GM19035 (cell line): ENCODE measurements around the gene SLC25A24.
"Not testable (repeated sequence)": the region's sequence is repeated elsewhere in the genome, so short reads cannot be mapped to it uniquely, and the experiment has no call there.

ENCODE experiments used
- ATAC-seq: cut with Tn5 transposase; IDR thresholded peaks from one replicate; pipeline ENCODE4 v1.9.1; 2021; ENCODE audit not compliant: unreplicated experiment

Gene SLC25A24

GRCh38 chr1:108199201-108199691, 897 bp downstream of the SLC25A24 start:
- no peak for ATAC-seq

DNA sequence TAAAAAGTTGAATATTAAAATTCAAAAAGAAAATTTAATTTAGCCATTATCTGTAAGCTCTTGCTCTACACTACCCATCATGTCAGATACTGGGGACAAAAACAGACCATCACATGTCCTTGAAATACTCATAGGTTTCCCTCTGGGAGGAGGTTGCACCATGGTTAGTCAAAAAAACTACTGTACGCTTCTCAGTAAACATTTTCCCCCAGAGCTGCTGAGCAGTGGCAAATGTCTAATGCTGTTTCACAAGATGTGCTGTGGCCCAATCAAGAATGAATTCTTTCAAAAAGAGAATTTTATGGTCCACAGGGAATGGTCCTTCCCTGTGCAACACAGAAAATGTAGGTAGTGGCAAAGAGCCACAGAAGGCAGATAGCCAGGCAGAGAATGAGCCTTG, 6.1 kb downstream of the SLC25A24 start:
- ATAC-seq, result no peak

GRCh38 chr1:108193333-108193732, 6.8 kb downstream of the SLC25A24 start:
- no peak for ATAC-seq

DNA sequence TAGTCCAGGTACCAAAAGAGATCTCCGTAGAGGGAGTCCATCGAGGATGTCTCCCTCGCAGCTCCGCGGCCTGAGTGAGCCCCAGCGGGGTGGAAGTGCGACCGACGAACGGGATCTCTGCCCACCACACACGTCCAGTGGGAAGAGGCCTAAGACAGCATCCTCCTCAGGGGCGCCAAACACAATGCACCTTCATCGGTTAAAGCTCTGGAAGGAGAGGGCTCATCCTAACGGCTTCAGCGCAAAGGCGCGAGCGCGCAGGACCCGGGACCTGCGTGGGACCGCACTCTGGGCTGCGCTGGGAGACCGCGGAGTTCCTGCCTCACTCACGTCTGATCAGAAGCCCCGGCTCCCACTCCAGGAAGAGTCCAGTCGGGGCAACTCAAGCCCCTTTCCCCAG, 7.6 kb downstream of the SLC25A24 start:
- no peak for ATAC-seq

GRCh38 chr1:108190686-108191416, 9.3 kb downstream of the SLC25A24 start:
- no peak for ATAC-seq

DNA sequence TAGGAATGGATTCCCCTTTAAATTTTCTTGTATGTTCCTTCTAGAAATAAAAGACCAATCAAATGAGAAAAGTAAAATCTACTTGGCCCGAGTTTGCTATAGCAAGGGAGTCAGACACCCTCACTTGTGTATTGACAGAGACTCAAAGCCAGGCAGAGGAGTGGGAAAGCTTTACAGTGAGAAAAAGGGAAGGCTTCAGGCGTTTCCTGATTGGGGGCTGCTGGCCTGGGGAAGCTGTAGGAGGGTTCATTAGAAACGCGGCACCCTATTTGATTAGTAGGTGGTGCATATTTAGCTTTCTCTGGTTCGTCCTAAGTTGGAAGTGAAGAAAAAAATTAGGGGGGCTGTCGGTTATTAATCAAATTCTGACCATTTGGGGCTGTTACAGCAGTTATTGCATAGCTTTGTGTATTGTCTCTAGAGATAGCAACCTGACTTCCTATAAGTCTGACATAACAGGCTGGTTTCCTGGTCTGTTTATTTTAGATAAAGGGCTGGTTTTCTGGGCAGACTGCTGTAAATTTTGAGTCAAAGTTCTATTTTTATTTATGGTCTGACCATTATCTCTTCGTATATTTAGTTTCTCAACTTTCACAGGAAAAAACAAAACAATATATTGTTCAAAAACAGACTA, 10.0 kb downstream of the SLC25A24 start:
- no peak for ATAC-seq

- ATAC-seq, result no peak
Observed at GRCh38 chr1:108188801-108189200, 11.3 kb downstream of the SLC25A24 start.

GRCh38 chr1:108182959-108183700, 17.0 kb downstream of the SLC25A24 start:
- ATAC-seq, result no peak

DNA sequence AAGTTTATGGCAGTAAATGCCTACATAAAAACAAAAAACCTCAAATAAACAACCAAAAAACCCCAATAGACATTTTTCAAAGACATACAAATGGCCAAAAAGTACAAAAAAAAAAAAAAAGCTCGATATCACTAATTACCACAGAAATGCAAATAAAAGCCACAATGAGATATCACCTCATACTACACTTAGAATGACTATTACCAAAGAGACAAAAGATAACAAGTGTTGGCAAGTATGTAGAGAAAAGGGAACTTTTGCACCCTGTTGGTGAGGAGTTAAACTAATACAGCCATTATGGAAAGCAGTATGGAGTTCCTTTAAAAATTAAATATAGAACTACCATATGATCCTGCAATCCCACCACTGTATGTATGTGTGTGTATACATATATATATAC, 21.1 kb downstream of the SLC25A24 start:
- no peak for ATAC-seq

DNA sequence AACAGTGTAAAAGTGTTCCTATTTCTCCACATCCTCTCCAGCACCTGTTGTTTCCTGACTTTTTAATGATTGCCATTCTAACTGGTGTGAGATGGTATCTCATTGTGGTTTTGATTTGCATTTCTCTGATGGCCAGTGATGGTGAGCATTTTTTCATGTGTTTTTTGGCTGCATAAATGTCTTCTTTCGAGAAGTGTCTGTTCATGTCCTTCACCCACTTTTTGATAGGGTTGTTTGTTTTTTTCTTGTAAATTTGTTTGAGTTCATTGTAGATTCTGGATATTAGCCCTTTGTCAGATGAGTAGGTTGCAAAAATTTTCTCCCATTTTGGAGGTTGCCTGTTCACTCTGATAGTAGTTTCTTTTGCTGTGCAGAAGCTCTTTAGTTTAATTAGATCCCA, 37.7 kb downstream of the SLC25A24 start:
- not testable (repeated sequence) for ATAC-seq

DNA sequence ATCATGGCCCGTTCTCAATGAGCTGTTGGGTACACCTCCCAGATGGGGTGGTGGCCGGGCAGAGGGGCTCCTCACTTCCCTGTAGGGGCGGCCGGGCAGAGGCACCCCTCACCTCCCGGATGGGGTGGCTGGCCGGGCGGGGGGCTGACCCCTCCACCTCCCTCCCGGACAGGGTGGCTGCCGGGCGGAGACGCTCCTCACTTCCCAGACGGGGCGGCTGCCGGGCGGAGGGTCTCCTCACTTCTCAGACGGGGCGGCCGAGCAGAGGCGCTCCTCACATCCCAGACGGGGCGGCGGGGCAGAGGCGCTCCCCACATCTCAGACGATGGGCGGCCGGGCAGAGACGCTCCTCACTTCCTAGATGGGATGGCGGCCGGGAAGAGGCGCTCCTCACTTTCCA, 40.2 kb downstream of the SLC25A24 start:
- ATAC-seq, result not testable (repeated sequence)

GRCh38 chr1:108158893-108159453, 41.2 kb downstream of the SLC25A24 start:
- ATAC-seq, result no peak

DNA sequence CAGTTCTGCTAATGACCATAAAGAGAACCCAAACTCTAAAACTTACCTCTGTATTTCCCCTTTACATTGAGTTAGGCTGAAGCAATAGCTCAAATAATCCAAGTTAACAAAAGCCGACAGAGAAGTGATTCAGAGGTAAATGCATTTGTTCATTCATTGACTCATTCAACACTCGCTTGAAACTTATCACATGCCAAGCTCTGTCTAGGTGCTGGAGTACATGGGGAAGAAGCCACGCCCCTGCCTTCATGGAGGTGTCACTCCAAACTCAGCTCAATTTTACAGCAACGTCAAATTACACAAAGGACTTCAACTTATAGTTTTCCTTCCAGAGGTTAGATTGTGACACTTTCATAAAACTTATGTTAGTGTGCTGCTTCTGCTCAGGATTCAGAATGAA, 45.8 kb downstream of the SLC25A24 start:
- ATAC-seq, result no peak

- ATAC-seq, result no peak
Observed at GRCh38 chr1:108152782-108153222, 47.3 kb downstream of the SLC25A24 start.

DNA sequence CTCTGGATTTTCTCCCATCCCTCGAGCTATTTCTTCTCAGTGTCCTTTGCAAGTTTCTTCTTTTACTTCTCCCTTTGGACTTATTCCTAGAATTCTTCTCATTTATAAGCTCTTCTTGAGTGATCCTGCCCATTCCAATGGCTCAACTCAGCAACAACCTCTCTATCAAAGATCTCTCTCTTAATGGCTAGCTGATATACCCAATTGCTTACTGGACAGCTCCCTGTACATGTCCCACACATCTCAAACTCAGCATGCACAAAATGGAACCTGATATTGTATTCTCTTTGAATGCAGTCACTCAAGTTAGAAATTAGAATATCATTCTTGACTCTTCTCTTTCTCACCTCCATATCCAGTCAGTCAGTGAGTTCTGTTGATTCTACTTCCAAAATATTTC, 48.6 kb downstream of the SLC25A24 start:
- ATAC-seq, result no peak

GRCh38 chr1:108149796-108150467, 50.2 kb downstream of the SLC25A24 start:
- ATAC-seq, result no peak

- not testable (repeated sequence) for ATAC-seq
Observed at GRCh38 chr1:108144569-108144968, 55.6 kb downstream of the SLC25A24 start.

DNA sequence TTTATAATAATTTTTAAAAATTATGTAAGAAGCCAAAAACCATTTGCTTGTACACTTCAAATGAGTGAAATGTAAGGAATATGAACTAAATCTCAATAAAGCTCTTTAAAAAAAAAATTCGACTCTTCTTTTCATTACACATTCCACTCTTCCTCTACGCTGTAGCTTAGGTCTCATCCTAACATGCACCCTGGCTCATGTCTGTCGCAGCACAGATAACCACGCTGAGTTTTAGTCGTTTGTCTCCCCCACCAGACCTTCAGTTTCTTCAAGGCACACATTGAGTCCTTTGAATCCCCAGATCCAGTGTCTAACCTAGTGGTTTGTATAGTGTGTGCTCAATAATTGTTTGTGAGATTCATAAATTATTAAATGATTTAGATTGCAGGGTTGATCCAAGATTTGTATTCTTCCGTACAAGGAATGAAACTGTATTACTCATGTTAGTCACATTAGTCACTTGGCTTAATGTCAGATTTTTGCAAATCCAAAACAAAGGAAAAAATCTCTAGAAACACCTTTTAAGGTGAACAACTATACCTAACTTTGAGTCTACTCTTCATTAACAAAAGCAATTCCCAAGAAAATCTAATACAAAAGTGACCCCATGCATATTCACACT, 57.3 kb downstream of the SLC25A24 start:
- ATAC-seq, result no peak

DNA sequence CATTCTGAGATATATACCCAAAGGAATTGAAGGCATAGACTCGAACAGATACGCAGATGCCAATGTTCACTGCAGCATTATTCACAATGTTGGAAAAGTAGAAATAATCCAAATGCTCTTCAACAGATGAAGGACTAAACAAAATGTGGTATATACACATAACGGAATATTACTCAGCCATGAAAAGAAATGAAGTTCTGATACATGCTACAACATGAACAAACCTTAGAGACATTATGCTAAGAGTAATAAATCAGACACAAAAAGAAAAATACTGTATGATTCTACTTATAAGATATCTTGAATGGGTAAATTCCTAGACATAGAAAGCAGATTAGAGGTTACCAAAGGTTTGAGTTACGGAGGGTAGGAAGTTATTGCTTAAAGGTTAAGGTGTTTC, 57.9 kb downstream of the SLC25A24 start:
- no peak for ATAC-seq

DNA sequence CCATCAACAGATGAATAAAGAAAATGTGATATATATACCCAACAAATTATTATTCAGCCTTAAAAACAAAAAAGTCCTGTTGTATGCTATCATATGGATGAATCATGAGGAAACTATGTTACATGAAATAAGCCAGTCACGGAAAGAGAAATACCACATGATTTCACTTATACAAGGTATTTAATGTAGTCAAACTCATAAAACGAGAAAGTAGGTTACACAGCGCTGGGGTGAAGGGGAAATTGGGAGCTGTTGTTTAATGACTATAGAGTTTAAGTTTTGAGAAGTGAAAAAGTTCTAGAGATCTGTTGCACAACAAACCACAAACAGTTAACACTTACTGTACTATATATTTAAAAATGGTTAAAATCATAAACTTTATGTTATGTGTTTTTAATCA, 58.5 kb downstream of the SLC25A24 start:
- ATAC-seq, result no peak
